Activated CD8-positive, alpha-beta memory T cell treated with anti-CD3 and anti-CD28 coated beads for 4 hours (primary cell): ENCODE data around the gene FAM180A.
"Not testable (repeated sequence)": the region's sequence is repeated elsewhere in the genome, so short reads cannot be mapped to it uniquely, and the experiment has no call there.

ENCODE experiments used
- DNase-seq, 2 donors: peaks; one replicate each; pipeline ENCODE4 v3.0.0-alpha.2; 2020; ENCODE audit warnings: low read depth in 2 of 2

FAM180A gene

DNA sequence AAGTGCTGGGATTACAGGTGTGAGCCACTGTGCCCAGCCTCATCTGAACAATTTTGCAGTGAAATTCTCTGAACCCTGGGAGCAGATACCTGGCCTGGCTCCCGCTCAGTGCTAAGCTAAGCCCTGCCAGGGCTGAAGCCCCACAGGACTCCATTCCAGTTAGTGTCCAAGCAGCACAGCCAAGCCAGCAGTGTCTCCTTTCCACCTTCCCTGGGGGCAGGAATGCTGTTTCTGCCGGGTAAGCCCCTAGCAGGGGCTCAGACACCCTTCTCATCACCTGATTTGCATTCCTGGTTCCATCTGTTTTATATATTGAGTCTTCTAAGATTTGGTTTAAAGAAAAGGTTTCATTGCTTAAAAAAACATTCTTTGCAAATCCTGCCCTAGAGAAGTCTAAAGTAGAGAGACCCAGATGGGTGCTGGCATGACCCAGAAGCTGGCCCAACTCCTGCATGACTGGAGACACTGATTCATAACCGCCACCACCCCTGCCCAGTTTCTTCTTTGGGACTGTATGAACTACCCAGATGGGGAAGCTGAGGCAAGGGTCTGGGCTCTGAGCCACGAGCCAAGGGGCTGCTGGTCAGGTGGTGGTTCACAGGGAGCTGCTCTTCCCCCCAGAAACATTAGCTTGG, 34.7 kb downstream of the FAM180A start:
- DNase-seq, result no peak

DNA sequence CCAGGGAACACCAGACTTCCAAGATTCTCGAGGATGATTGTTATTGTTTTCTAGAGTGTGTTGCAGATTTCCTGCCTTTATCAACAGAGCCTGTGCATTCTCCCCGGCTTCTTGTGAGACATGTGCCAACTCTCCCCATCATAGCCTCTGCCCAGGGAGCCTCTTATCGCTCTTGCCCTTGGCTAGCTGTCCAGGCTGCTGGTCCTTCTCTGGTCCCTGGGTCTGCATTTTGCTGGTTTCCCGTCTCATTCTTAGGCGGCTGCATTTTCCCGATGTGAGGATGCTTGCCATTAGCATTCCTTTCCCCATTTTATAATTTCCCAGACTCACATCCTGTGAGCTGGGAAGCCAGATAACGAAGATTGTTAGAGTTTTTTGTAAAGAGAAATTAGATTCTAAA, 35.8 kb downstream of the FAM180A start:
- no peak for DNase-seq

DNA sequence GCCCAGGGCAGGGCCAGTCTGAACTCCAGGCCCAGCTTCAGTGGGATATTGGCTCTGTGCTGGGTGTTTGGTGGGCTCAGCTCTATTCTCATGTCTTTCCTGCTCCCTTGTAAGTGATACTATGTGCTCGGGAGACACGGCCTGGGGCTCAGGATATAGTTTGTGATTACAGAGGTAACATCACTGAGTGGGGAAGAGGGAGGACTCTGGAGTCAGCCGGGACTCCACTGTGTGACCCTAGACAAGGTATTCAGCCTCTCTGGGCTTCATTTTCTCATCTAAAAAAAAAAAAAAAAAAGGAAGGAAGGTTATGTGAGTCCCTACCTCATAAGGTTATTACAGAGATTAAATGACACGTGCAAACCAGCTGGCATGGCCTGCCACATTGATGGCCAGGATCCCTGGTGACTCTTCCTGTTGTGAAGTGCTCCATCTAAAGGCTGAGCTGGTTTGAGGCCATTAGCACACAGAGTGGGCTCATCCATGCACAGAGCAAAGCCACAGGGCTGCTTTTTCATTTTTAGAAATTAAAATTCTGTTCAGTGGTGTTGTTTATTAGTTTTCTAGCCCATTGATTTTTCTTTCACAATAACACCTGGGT, 36.3 kb downstream of the FAM180A start:
- no peak for DNase-seq

DNA sequence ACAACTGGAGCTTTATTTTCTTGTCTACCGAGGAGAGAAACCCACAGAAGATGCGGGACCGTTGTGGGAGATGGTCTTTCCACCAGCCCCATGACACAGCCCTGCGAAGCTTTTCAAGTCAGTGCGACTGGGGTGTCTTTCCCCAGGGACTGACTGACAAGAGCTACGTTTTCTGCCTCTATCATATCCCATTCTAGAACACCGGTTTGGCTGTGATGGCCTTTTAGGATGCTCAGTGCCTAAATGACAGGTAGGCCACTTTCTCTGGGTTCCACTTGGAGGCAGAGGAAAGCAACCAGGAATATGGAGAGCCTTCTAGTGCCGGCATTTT, 37.5 kb downstream of the FAM180A start:
- DNase-seq, result no peak

DNA sequence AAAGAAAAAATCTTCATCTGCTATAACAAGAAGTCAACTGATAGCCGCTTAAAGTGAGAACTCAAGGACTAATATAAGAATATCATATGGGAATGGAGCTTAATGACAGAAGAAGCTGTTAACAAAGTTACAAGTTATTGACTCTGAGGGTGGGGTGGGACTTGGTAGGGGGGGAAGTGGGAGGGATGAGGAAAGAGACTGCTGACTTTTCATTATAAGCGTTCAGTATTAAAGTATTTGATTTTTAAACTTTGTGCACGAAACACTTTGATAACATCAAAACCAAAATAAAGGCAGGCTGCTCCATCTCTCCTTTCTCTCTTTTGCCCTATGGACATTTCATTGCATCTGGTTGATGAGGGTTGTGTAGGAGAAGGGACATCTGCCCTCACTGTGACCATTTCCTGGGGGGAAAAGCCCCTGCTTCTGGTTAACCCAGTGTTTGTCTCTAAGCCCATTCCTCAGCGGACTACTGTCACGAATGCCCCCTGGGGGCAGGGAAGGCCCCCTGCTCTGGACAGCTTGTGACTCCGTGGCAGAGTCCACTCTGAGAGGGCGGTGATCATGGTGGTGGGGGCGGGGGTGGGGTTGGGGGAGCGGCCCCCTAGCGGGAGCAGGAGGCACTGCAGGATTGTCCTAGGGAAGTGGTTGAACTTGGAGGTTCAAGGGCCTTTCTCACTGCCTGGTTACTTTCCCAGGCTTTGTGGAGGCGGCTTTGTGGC, 38.0 kb downstream of the FAM180A start:
- no peak for DNase-seq

DNA sequence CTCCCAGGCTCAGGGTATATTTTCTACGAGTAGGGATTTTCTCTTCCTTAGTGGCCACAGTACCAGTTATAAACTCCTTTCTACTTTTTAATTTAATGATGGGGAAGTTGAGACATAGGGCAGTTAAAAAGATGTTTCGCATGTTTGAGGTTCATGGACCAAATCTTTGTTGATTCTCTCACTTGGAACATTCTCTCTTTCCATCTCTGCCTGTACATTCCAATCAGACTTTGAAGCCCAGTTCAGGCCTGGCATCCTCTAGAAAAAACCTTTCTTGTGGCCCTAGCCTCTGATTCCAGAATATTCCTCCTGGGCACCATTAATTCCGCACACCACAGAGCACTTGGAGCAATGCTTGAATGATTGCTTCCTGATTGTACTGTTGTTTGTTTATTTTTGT, 39.1 kb downstream of the FAM180A start:
- DNase-seq, result no peak

DNA sequence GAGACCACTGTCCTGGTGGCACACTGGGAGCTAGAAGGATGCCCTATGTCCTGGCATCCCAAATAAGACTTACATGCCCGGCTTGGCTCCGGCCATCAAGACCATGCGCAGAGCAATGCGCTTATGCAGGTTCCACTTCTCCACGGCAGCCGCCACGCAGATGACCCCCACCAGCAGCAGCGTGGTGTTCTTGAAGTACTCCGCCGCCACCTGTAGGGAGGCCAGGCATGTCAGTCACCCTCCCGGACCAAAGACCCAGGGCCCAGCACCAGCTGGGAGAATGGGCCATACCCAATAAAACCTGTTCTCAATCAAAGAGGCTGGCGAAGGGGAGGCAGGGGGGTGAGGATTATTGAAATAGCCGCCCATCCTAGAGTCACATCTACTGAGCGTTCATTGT, 40.6 kb downstream of the FAM180A start:
- no peak for DNase-seq

DNA sequence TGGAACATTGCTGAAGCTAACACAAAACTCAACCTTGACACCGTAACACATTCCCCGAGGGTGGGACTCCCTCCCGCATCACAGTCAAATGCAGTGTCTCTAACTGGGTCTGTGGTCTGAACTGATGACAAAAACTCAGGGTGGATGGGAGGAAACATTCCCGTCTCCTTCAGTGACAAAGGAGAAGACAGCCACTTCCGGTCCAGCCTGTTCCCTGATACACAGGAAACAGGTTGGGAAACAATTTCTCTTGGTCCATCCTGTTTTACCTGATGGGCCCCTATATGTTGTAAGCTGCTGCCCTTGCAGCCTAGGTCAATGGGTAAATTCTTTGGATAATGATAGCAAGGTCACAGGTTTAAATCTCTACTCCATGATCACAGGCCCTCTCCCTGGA, 41.0 kb downstream of the FAM180A start:
- DNase-seq, result no peak

DNA sequence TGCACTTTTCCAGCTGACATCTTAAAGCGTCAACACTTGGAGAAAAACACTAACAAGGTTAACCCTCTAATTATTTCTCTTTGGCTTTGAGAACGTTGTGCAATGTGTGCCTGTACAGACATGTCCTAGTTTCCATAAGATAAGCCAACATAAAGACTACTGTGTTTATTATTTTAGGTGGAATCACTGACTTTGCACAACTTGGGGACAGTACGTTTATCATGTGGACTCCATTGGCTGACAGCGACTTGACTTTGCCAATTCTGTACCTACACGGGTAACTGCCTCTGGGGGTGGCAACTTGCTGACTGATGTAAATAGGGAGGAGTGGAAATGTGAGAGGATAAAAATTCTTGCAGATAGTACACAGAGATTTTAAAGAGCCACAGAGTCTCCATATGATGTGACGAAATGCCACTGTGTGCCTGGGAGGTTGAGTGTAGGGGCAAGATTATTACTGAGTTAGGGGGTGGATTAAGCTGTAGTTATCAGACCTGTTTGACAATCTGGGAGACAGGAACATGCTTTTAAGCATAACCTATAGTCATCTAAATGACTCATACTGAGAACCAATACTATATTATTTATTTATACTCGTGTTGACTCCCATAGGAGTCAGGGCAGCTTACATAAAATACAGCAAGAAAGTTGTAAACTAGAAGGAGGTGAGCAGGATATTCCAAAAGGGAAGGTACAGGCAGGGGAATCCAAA, 41.6 kb downstream of the FAM180A start:
- no peak for DNase-seq

DNA sequence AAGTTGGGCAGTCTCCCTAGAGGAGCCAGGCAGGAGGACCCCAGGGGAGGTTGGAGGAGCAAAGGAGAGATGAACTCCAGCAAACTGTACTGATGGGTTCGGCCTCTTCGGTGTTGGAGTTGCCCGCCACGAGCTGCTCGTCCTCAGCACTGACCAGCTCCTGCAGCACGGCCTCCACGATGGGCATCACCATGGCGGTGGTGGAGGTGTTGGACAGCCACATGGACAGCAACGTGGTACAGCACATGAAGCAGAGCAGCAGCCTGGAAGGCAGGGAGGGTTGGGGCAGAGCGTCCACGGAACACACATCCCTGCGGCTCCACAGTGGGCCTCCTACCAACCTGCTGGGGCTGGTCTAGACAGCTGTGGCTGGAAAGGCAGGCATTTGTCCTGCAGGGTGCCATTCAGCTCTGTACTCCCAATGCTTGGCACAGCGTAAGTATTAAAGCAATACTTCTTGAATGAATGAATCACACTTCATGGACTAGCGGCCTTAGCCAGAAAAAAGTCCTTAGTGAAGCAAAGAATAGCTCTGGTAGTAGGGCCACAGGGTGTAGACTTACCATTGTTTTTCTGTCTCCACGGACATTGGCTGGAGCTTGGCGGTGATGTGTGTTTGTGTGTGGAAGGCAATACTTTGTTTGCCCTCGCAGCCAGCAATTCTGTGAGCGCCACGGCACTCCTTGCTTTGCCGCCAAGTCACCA, 42.4 kb downstream of the FAM180A start:
- DNase-seq, result no peak

DNA sequence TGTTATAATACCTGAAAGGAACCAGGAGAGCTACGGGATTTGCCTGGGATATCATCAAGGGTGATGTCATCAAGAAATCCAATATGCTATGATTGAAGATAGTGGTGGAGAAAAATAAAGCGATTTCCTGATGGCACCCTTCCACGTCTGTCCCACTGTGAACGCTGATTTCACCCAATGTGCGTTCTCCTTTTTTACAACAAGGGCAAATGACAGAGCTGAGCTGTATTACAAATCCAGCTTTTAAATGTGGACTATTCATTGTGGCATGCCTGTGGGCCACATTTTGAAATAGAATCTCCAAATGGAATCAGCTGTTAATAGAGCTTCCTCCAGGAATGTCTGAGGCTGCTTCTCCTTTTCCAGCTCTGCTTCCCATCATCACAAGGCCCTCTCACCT, 43.9 kb downstream of the FAM180A start:
- DNase-seq, result no peak

DNA sequence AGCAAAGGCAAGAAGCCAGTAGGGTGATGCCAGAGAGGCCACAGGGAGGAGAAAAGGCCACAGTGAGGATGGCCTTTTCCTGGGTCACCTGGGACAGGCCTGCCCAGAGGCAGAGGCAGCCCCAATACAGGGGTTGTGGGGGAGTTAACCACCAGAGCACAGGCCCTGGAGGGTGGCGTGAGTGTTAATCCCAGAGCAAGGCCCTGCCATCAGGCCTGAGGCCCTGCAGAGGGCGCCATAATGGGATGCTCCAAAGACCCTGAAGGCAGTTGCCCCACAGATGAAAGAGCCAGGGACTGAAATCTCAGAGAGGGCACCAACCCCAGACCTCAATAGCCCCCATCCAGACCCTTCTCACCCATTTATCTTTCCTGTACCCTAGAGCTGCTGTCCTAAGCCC, 44.5 kb downstream of the FAM180A start:
- DNase-seq, result no peak

DNA sequence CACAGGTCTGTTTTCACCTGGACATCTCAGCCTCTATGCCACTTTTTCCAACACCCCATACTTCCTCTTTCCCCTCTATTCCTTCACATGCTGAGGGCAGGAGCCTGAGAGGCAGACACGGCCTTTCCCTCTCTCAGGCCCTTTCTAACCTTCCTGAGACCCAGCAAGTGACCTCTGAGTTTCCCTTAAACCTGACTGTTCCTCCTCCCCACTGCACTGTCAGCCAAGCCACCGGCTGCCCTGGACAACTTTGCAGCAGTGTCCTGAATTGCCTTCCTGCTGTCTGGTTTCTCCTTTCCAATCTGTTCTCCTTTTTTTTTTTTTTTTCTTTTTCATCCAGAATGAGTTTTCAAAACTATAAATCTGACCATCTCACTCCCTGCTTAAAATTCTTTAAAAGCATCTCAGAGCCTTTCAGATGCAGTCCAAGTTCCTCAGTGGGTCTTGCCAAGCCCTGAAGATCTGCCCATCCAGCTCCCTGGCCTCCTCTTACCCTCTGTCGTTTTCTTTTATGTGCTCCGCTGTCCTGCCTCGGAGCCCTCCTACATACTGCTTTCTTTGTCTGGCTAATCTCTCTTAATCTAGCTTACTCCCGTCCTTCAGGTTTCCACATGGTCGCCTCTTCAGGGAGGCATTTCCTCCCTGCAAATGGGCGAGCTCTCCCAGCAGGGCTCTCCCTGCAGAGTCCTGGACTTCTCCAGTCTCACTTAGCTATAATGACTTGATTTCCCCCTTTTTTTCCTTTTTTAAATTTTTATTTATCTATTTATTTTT, 51.1 kb downstream of the FAM180A start:
- DNase-seq, result no peak

DNA sequence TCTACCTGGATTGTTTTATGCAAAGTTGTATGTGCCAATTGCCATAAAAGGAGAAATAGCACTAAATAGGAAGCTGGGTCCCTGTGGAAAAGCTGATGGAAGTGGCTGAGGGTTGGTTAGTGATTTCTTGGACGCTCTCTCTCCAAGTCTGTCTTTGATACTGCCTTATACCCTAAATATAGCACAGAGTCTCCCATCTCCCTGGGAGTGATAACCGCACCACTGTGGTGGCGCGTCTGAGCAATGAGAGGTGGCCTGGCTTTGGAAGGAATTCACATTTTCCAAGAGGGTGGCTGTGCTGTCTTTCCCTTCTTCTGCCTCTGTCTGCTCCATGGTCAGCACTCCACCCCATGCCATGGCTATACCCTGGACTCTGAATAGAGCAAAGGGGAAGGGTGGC, 55.1 kb downstream of the FAM180A start:
- no peak for DNase-seq

DNA sequence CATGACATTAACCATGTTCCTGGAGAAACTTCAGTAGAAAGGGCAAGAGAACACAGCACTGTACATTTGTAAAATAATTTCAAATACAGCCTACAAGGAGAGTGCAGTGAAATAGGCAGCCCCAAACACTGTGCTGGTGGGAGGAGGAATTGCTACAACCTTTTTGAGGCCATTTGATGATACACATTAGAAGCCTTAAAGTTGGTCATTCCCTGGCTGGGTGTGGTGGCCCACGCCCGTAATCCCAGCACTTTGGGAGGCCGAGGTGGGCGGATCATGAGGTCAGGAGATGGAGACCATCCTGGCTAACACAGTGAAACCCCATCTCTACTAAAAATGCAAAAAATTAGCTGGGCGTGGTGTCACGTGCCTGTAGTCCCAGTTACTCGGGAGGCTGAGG, 56.0 kb downstream of the FAM180A start:
- DNase-seq, result not testable (repeated sequence)

DNA sequence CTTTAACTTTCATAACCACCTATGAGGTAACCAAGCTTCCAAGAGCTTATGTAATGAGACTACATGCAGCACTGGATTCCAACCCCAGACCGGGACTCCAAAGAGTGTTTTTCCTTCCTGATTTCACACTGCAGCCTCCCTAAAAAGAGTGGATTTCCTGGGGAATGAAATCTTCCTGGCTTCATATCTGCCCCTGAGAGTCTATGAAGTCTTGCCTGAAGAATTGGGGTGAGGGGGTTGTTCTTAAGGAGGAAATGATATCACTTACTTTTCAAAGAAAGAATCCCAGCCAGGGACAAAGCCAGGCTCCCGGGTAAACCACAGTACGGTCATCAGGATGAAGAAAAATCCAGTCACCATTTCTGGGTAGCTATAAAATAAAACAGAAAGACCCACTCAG, 56.6 kb downstream of the FAM180A start:
- DNase-seq, result no peak

DNA sequence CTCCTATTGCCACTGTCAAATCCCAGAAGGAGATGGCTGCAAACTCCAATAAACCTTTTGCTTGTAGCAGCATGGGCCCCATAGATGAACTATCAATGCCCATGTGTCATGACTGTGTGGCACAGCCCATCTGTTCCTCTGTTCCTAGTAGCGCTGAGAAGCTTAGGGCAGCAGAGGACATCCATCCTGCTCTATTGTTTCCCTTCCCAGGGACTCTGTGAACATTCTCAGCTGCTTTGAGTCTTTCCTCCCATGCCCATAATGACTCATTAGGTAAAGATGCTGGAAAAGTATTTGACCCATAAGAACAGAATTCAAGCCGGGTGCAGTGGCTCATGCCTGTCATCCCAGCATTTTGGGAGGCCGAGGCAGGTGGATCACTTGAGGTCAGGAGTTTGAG, 58.0 kb downstream of the FAM180A start:
- DNase-seq, result no peak

DNA sequence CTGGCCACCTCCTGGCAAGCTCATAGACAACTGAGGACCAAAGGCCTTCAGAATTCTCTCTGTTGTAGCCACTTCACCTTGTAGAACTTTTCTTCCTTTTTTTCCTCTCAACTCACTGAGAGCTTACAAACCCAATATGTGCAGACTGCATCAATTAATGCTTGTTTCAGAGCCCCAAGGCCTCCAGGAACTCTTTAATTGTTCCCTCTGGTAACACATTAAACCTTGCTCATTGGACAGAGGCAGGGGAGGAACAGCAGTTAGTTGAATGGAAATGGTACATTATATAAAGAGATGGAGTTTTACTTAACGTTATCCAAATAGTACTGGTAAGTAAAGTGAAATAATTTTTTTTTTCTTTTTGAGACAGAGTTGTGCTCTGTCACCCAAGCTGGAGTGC, 61.1 kb downstream of the FAM180A start:
- no peak for DNase-seq

DNA sequence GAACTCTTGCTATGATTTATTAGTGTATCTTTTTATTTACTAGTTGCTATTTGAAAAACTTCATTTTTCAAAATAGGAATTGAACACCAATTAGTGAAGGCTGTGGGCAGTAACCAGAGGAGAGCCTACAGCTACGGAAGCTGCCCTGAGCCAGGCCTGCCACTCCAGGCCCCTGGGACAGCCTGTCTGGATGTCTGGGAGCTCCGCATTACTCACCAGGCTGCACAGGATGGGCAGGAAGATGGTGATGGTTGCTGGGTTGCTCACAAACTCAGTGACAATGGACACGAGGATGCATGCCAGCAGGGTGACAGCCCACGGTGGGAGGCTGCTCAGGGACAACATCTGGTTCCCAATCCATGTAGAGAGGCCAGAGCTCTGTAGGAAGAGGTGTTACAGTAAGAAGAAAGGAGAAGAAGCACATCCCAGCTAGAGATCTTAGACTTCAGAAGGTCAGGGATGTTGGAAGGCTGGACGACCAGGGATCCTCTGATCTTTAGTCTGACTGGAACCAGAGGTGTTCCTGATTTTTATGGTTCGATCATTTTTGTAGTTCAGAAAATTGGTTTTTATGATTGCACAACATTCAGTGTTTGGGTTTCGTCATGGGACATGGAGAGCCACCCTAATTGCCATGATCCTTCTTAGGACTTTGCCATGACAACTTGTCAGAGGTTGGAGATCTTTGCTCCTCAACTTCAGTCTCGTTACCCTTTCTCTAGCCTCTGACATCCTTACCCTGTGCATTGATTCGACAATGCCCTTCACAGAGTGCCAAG, 63.1 kb downstream of the FAM180A start:
- no peak for DNase-seq

DNA sequence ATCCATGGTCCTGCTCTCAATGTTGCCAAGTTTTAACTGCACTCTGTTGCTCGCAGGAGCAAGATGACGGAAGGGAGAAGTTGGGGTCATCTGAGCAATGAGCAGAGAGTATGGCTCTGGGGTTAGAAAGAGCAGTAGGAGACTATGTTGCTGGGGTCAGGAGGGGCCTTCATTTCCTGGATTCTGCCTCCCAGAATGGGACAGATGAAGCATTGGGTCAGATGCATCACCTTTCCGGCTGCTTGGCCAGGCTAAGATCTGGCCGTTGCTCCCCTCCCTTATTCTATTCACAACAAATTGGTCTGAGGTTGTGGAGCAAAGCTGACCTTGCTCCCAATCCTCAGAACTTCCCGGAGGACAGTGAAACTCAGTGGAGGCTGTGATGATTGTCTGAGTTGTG, 63.9 kb downstream of the FAM180A start:
- no peak for DNase-seq

DNA sequence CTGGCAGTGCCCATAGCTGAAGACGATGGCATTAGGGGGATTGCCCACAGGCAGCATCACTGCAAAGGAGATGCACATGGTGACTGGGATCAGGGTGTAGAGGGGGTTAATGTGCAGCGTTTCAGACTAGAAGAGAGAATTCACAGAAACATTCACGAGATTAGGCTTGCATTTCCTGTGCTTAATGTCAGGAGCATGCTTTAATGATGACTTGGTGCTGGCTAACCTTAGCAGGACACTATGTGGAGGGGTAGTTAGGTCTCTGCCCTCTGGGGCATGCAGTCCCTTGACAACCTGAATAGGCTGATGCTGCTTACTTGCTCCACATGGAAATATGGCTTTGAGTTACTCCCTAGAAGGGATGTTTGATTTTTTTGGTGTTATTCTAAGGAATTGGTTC, 64.5 kb downstream of the FAM180A start:
- no peak for DNase-seq
